NCI-H2227 treated with DMSO at 0.1 percent for 48 hours (cell line): ENCODE data around the gene ZNF546.
"Not testable (repeated sequence)": the region's sequence is repeated elsewhere in the genome, so short reads cannot be mapped to it uniquely, and the experiment has no call there.

Experiments used
- DNase-seq: peaks from one replicate; lab custom pipeline; 2025; lab: John Stamatoyannopoulos, UW

Gene ZNF546

GRCh38 chr19:39996811-39997637 lies at the start of gene ZNF546:
TSS of gene ZNF546 (plus strand) at chr19:39997060. CDS start at chr19:39998327, 1,267 bp downstream.
- DNase-seq = peak; percentile 96

- DNase-seq = no peak
Observed at GRCh38 chr19:39949026-39949747, 47.7 kb upstream of the ZNF546 start.

GRCh38 chr19:39951065-39951650 lies 45.7 kb upstream of the ZNF546 start:
- no peak for DNase-seq

GRCh38 chr19:39951686-39952085 lies 45.2 kb upstream of the ZNF546 start:
- DNase-seq = no peak

- DNase-seq = no peak
Observed at GRCh38 chr19:39953915-39954314, 42.9 kb upstream of the ZNF546 start.

GRCh38 chr19:39957886-39958285 lies 39.0 kb upstream of the ZNF546 start:
- not testable (repeated sequence) for DNase-seq

GRCh38 chr19:39958942-39959341 lies 37.9 kb upstream of the ZNF546 start:
- not testable (repeated sequence) for DNase-seq

GRCh38 chr19:39959407-39959806 lies 37.5 kb upstream of the ZNF546 start:
- not testable (repeated sequence) for DNase-seq

- no peak for DNase-seq
Observed at GRCh38 chr19:39963898-39964297, 33.0 kb upstream of the ZNF546 start.

- DNase-seq = no peak
Observed at GRCh38 chr19:39966617-39967016, 30.2 kb upstream of the ZNF546 start.

- no peak for DNase-seq
Observed at GRCh38 chr19:39967561-39967960, 29.3 kb upstream of the ZNF546 start.

GRCh38 chr19:39968789-39969188 lies 28.1 kb upstream of the ZNF546 start:
- DNase-seq = no peak

- no peak for DNase-seq
Observed at GRCh38 chr19:39969266-39969665, 27.6 kb upstream of the ZNF546 start.

- DNase-seq = peak; percentile 86
Observed at GRCh38 chr19:39969681-39970424, 27.0 kb upstream of the ZNF546 start.

- no peak for DNase-seq
Observed at GRCh38 chr19:39970425-39970674, 26.5 kb upstream of the ZNF546 start.

- DNase-seq = peak; percentile 100
Observed at GRCh38 chr19:39970675-39971379, 26.0 kb upstream of the ZNF546 start, which contains the start of gene PSMC4. TSS of gene PSMC4 (plus strand) at chr19:39971165. CDS start at chr19:39971203, 38 bp downstream.

- no peak for DNase-seq
Observed at GRCh38 chr19:39971380-39972035, 25.4 kb upstream of the ZNF546 start.

GRCh38 chr19:39974377-39975155 lies 22.3 kb upstream of the ZNF546 start:
- DNase-seq = no peak

- DNase-seq = no peak
Observed at GRCh38 chr19:39982883-39983282, 14.0 kb upstream of the ZNF546 start.

GRCh38 chr19:39983695-39984300 lies 13.1 kb upstream of the ZNF546 start:
- no peak for DNase-seq
